ENCODE data around the gene SH3BGRL2.

SH3BGRL2 gene

GRCh38 chr6:79630883-79631692 is at the start of gene SH3BGRL2:
TSS of gene SH3BGRL2 (plus strand) at chr6:79631329. CDS start at chr6:79631462, 133 bp downstream.
- DNase-seq: peak; percentile 10

DNA sequence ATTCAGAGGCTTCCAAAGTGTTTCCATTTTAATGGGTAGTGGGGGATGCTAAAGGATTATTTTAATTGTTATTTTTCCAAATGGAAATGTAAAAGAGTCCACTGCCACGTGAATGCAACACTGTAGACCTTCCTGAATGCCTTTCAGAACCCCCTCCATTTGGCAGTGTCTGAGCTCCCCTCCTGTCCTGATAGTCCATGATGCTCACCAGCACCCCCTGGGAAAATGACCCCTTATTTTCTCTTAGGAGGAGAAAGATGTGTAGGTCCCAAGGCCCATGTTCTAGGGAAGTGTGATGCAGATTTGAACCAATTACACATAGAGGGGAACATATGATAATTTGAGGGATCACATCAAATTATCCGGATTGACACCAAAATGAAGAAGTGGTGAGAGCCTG is 46.8 kb upstream of the SH3BGRL2 start:
- no peak for DNase-seq

- DNase-seq: no peak
These were observed 44.6 kb upstream of the SH3BGRL2 start for GRCh38 chr6:79586548-79586947.

GRCh38 chr6:79589701-79590100 is 41.4 kb upstream of the SH3BGRL2 start:
- DNase-seq: no peak

GRCh38 chr6:79597155-79597554 is 34.0 kb upstream of the SH3BGRL2 start:
- no peak for DNase-seq

DNA sequence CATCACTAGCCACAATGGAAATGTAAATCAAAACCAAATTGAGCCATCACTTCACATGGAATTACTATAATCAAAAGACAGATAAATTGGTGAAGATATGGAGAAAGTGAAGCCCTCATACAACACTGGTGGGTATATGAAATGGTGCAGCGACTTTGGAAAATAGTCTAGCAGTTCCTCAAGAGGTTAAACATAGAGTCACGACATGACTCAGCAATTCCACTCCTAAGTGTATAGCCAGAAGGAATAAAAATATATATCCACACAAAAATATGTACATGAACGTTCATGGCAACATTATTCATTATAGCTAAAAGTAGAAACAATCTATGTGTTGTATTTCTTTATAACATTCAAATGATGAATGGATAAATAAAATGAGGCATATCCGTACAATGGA is 33.1 kb upstream of the SH3BGRL2 start:
- no peak for DNase-seq

- DNase-seq: no peak
These were observed 31.3 kb upstream of the SH3BGRL2 start for GRCh38 chr6:79599725-79600259.

DNA sequence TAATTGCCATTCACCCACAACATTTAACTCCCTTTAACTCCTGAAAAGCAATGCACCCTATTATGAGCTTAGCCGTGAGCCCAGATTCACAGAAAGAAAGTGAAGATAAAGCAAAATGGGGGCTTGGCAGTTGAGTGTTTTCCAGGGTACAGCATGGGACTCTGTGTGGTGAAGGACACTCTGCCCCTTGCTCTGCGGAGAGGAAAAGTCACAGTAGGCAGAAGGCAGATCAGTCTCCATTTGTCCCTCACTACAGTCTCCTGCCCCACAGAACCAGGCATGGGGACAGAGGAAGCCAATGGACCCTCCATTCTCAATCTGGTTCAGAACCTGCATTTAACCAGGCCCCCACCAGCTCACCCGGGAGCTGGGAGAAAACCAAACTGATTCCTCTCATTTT is 30.8 kb upstream of the SH3BGRL2 start:
- no peak for DNase-seq

DNA sequence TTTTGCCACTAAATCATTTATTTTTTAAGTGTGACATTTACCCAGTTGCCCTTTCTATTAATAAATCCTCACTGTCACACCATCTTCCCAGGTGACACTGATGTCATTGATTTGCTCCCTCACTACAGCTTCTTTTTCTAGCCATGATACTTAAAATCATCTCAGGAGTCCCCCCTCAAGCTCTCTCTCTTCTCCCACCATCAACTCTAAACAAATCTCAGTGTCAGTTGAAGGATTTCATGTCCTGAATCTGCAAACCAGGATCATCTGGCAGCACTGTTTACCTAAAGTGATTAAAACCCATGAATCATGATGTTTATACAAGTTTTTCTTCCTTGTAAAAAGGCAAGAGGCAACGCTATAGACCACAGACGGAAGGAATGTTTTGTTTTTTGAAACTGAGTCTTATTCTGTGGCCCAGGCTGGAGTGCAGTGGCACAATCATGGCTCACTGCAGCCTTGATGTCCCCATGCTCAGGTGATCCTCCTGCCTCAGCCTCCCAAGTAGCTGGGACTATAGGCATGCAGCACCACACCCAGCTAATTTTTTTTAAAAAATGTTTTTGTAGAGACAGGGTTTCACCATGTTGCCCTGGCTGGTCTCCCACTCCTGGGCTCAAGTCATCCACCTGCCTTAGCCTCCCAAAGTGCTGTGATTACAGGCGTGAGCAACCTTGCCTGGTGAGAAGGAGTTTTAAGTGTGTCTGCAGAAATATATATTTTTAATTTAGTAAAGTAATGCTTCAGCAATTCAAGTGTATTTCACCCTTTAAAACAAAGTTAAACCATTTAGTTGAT is 30.1 kb upstream of the SH3BGRL2 start:
- DNase-seq: no peak

DNA sequence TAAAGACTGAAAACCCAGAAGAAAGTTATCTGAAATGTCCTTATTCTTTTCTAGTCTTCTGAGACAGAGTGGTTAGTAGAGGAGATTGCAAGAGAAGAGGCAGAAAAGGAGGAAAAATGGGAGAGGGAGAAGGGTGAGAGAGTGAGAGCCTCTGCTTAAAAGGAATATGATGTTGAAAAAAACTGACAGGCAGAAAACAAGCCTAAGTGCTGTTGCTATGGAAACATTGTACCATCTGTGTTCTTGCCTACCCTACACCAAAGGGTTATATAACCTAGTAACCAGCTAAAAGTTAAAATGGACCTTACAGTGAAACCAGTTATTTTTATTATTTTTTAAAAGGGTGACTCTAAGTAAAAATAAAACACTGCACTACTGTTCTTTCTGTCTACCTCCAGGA is 28.3 kb upstream of the SH3BGRL2 start:
- DNase-seq: no peak

GRCh38 chr6:79604583-79605037 is 26.5 kb upstream of the SH3BGRL2 start:
- DNase-seq: no peak

GRCh38 chr6:79605061-79605460 is 26.1 kb upstream of the SH3BGRL2 start:
- DNase-seq: no peak

DNA sequence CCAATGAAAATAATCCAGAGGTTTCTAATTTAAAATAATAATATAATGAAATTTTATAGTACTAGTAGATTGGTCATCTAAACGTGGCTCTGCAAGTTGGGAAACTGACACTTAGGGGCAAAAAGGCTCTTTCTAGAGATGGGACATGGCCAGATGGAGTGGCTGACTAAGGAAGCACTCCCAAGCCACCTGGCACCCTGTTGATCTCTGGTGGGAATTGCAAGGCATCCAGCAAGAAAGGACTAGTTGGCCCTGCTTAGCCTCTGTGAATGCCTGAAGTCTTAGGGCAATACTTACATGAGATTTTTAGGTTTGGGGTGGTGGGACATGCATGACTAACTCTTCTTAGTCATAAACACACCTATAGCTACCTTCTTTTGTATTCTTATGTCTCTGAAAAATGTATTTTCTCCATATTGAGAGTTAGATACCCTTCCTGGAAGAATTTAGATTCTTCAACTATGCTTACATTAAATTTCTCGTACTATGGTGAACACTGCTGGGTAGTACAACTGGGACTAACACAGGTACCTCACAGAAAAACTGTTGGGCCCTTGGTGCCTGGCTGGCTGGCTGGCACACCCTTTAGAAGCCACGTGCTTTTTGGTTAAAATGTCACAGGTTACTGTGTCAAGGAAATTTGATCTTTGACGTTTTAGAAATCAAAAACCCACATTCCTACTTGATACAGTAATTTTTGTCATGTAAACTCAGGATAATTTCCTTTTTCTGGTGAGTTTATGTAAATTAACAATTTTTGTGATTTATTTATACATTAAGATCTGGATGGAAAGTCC is 25.0 kb upstream of the SH3BGRL2 start:
- DNase-seq: no peak

- no peak for DNase-seq
These were observed 24.1 kb upstream of the SH3BGRL2 start for GRCh38 chr6:79607000-79607399.

GRCh38 chr6:79608334-79609224 is 22.6 kb upstream of the SH3BGRL2 start:
- DNase-seq: no peak

GRCh38 chr6:79609225-79609595 is 21.9 kb upstream of the SH3BGRL2 start:
- no peak for DNase-seq

GRCh38 chr6:79610306-79611009 is 20.7 kb upstream of the SH3BGRL2 start:
- no peak for DNase-seq

- no peak for DNase-seq
These were observed 18.7 kb upstream of the SH3BGRL2 start for GRCh38 chr6:79612457-79612856.

DNA sequence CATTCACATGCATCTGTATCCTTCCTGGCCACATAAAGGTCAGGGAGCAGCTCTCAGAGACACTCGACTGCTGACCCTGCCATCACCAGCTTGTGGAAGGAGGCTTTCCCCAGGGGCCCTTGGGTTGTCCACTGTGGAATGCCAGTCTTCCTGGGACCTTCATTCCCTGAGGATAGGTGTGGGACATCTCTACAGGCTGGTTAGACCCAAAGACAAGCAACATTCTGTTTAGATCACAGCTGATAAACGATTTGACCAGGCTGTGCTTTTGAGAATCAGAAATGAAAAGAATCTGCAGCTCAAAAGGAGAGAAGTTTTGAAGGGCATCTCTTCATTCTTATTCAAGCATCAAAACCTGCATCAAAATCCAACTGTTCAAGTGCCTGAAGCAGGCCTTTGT is 18.2 kb upstream of the SH3BGRL2 start:
- no peak for DNase-seq

- DNase-seq: no peak
These were observed 17.2 kb upstream of the SH3BGRL2 start for GRCh38 chr6:79613912-79614311.

All from stimulated activated CD4-positive, alpha-beta T cell treated with anti-CD3 and anti-CD28 coated beads, Interleukin-4, amount 100 ng/mL, for 24 hours (primary cell).